GM20431 (cell line): ENCODE results near the gene PARD3.

Source experiments
- in situ Hi-C: fragments of 300-500 bp; cut with MseI, MboI; formaldehyde crosslinking; loops from one replicate; pipeline ENCODE4 v1.15.0; 2020; ENCODE audit warnings: low sequenced_read_pairs; ENCODE audit not compliant: unreplicated experiment

Gene PARD3

GRCh38 chr10:34530778-34531177 is 284.3 kb downstream of the PARD3 start:
- in situ Hi-C loops: no loop called here

DNA sequence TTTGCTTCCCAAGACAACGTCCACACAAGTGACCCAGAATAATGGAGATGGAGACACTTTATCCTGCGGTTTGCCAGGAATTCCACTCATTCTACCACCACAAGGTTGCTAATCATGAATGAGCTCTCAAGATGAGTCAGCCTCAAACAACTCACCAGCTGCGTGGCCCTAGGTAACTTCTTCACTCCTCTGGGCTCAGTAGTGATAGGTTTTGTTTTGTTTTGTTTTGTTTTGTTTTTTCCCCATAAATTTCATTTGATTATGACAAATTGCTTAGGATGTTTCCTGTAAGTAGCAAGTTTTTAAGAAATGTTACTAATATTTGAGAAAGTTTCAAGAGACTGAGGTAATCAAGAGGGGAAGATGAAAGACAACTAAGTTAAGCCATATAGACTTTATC is 286.8 kb downstream of the PARD3 start:
- in situ Hi-C loops: loop anchor here (10.0 kb wide), 1 partner anchor 106 kb away; no protein-coding TSS in a partner anchor

GRCh38 chr10:34526758-34527730 is 288.1 kb downstream of the PARD3 start:
- in situ Hi-C loops: loop anchor here (10.0 kb wide), 1 partner anchor 108 kb away; no protein-coding TSS in a partner anchor

- in situ Hi-C loops: loop anchor here (10.0 kb wide), 1 partner anchor 109 kb away; no protein-coding TSS in a partner anchor
Observed at GRCh38 chr10:34526186-34526585, 288.9 kb downstream of the PARD3 start.

DNA sequence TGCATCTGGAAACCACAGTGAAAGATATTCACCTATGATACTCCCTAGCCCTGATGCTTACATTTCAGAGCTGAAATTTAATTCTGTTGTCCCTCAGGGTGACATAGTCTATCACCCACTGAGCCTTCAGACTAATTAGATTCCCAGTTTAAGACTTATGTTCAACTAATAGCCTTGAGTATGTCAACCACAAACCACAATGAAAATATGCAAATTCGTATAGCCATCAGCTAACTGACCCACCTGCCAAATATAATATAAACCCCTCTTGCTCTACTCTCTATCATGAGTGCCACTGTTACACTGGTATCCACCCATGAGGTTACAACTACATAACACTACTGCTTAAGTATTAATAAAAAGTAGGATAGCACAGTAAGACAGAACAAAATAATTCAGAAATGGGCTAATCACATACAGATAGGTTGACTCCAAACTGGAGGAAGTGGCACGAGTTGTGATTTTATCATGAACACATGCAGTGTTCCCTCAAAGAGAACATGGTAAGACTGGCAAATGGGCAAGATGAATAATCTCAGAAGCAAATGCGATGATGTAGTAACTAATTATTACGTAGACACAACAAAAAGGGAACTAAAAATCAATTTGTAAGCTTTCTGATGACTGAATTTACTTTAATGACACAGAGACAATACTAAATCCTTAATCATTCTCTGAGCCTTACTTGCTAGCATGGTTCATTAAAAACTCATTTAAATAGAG is 290.6 kb downstream of the PARD3 start:
- in situ Hi-C loops: loop anchor here (10.0 kb wide), 1 partner anchor 110 kb away; no protein-coding TSS in a partner anchor

DNA sequence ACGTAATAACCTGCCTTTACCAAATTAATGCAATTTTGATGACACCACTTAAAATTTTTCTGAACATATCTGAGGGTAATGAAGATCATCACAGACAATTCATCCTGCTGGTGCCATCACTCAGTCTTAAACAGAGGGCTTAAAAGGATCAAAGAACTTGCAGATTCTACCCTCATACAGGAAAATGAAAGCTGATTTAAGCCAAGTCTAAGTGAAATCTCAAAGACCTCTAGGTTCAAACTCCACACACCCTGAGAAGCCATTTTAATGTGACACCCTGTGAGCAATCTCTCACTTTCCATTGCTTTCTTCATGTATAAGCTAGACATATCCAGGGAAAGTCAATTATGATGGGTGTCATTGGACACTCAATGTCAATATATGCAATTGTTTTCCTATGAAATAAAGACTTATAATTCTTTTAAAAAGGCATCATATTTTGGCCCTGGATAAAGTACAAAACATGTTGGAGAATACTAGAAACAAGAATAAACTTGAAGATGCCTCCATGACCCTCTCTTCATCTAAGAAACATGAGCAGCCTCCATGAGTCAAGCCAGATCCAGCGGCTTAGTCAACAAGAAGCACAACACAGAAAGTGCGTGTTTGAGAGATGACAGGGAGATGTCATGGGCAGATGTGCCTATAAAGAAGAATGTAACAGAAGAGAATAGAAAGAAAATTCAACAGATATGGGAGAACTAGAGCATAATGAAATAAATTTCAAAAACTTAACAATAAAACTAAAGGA is 291.9 kb downstream of the PARD3 start:
- in situ Hi-C loops: loop anchor here (10.0 kb wide), 1 partner anchor 112 kb away; no protein-coding TSS in a partner anchor

DNA sequence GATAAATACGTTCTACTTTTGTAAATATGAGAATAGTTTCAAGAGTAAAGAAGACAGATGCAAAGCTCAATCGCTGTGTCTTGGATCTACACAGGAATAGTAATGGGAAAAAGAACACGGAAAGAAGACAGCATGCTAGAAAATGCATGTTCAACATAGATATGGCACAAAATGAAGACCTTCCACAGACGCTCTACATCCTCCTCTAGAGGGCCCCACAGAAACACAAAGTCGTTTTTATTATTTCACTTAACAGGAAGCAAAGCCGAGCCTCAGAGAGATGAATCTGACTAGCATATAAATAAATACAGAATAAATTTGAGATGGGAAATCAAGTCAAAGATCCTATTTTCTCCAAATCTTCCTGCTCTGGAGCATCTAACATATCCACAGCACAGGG is 292.6 kb downstream of the PARD3 start:
- in situ Hi-C loops: loop anchor here (10.0 kb wide), 1 partner anchor 112 kb away; no protein-coding TSS in a partner anchor

DNA sequence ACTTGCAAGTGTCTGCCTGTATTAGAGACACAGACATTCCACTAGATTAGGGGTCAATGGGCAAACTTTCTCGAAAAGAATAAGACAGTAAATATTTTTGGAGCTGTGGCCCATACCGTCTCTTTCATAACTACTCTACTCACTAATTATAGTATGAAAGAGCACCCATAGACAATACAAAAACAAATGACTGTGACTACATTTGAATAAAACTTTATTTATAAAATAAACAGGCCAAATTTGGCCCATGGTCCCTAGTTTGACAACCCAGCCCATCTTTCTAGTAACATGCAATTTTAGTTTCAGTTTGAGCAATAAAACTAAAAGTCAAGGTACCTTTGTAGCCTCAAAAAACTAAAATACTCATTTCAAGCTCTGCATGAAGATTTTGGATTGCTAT is 294.6 kb downstream of the PARD3 start:
- in situ Hi-C loops: loop anchor here (10.0 kb wide), 1 partner anchor 114 kb away; no protein-coding TSS in a partner anchor

- in situ Hi-C loops: loop anchor here (10.0 kb wide), 1 partner anchor 115 kb away; no protein-coding TSS in a partner anchor
Observed at GRCh38 chr10:34520084-34520483, 295.0 kb downstream of the PARD3 start.

GRCh38 chr10:34514290-34514689 is 300.8 kb downstream of the PARD3 start:
- in situ Hi-C loops: no loop called here

- in situ Hi-C loops: no loop called here
Observed at GRCh38 chr10:34513636-34514035, 301.5 kb downstream of the PARD3 start.

DNA sequence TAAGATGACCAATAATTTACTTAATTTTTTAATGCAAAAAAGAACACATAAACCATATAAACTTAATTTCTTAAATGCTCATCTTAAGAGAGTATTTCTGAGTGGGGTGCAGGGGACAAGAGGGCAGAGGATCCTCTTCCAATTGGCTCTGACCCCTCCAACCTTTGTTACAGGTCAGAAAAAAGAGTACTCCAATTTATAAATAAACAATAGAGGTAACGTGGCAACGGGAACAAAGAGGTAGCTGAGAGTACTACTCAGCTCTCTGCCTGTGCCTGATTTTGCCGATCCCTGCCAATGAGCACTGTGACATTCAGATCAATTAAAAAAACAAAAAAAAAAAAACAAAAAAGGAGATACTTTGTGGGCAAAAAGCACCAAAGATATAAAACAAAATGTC is 307.9 kb downstream of the PARD3 start:
- in situ Hi-C loops: no loop called here

- in situ Hi-C loops: no loop called here
Observed at GRCh38 chr10:34506786-34507185, 308.3 kb downstream of the PARD3 start.

GRCh38 chr10:34505338-34505737 is 309.8 kb downstream of the PARD3 start:
- in situ Hi-C loops: no loop called here

GRCh38 chr10:34504534-34504933 is 310.6 kb downstream of the PARD3 start:
- in situ Hi-C loops: no loop called here

DNA sequence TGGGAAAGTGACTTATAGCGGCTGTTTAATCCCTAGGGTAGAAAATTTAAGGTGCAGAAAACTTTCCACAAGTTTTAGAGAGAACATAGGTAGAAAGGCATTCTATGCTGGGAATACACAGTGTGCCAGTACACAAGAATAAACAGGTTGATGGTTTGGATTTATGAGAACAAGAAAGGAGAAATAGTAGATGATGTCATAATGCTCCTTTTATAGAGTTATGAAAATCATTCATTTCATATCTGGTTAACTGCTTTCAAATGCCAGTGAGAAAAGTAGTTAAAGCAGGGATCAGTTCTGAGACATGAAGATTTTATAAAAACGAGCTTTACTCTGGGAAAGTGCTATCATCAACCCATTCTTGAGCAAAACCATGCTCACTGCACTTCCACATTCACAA is 311.4 kb downstream of the PARD3 start:
- in situ Hi-C loops: no loop called here

GRCh38 chr10:34499612-34500279 is 315.4 kb downstream of the PARD3 start:
- in situ Hi-C loops: no loop called here

- in situ Hi-C loops: no loop called here
Observed at GRCh38 chr10:34498821-34499220, 316.3 kb downstream of the PARD3 start.

DNA sequence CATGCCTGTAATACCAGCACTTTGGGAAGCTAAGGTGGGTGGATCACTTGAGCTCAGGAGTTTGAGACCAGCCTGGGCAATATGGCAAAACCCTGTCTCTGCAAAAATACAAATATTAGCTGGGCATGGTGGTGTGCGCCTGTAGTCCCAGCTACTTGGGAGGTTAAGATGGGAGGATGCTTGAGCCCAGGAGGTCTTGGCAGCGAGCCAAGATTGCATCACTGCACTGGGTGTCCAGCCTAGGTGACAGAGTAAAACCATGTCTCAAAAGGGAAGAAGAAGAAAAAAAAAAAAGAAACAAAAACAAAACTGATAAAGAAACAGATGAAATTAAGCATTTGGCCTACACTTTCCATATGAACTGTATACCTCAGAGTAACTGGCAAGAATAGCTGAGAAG is 319.2 kb downstream of the PARD3 start:
- in situ Hi-C loops: no loop called here
